ENCODE data around the gene HPN.

- TF ChIP-seq, protein P1, sequence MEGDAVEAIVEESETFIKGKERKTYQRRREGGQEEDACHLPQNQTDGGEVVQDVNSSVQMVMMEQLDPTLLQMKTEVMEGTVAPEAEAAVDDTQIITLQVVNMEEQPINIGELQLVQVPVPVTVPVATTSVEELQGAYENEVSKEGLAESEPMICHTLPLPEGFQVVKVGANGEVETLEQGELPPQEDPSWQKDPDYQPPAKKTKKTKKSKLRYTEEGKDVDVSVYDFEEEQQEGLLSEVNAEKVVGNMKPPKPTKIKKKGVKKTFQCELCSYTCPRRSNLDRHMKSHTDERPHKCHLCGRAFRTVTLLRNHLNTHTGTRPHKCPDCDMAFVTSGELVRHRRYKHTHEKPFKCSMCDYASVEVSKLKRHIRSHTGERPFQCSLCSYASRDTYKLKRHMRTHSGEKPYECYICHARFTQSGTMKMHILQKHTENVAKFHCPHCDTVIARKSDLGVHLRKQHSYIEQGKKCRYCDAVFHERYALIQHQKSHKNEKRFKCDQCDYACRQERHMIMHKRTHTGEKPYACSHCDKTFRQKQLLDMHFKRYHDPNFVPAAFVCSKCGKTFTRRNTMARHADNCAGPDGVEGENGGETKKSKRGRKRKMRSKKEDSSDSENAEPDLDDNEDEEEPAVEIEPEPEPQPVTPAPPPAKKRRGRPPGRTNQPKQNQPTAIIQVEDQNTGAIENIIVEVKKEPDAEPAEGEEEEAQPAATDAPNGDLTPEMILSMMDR (conservative IDR thresholded peaks at IDR 0.05; ENCODE audit: low read length): no peak
- no peak for TF ChIP-seq EZH2phosphoT487 (IDR thresholded peaks at IDR 0.05; ENCODE audit: borderline replicate concordance)
Observed at GRCh38 chr19:35098413-35099049, 57.0 kb downstream of the HPN start.

All from Loucy (cell line).